Peyer's patch (tissue), 4 donors: ENCODE measurements around the gene KCNE3. TPM values are rescaled to one million over a fixed set of nuclear protein-coding genes. Genes with fewer than 3 reads are reported as not detected.

Source experiments
- DNase-seq, 3 donors: peaks; one replicate each; pipeline ENCODE4 v3.0.0-alpha.2; 2017 to 2019
- H3K27ac ChIP-seq, 4 donors: fragments of 200-600 bp; sonication (generic); one replicate each; pipeline ENCODE4 v1.5.1; 2016 to 2019
- H3K27me3 ChIP-seq, 2 donors: fragments of 200-600 bp; sonication (generic); one replicate each; pipeline ENCODE4 v1.5.1; 2019
- H3K36me3 ChIP-seq, 3 donors: fragments of 200-600 bp; sonication (generic); one replicate each; pipeline ENCODE4 v1.5.1; 2016 to 2019
- H3K4me1 ChIP-seq, 4 donors: fragments of 200-600 bp; sonication (generic); one replicate each; pipeline ENCODE4 v1.5.1; 2016 to 2019
- H3K4me3 ChIP-seq, 4 donors: fragments of 200-600 bp; sonication (generic); 1 replicate in 3 of 4; 2 replicates in 1 of 4; pipeline ENCODE4 v1.5.1; 2016 to 2019; ENCODE audit warnings: mild to moderate bottlenecking in 1 of 4
- H3K9me3 ChIP-seq, 4 donors: fragments of 200-600 bp; sonication (generic); one replicate each; pipeline ENCODE4 v1.5.1; 2016 to 2019; ENCODE audit warnings: mild to moderate bottlenecking in 1 of 4
- POLR2A ChIP-seq, 2 donors: fragments of 450-650 bp; IDR thresholded peaks; one replicate each; pipeline ENCODE4 v1.5.1; 2017; ENCODE audit warnings: antibody characterized with exemption in 2 of 2, mild to moderate bottlenecking in 2 of 2, moderate library complexity in 2 of 2
- total RNA-seq, 4 donors: library from RNA; depleted of rRNA; stranded (reverse); fragments of >200 nt; gene quantifications; one replicate each; pipeline ENCODE4 v1.1.0, GENCODE V29; 2016
- TF ChIP-seq, protein P1 (sequence below), 6 experiments: fragments of 450-650 bp in 4 of 6; fragments of 200-600 bp in 2 of 6; sonication (generic) in 1 of 6; IDR thresholded peaks; one replicate each; pipeline ENCODE4 v1.5.1; 2017 to 2019; ENCODE audit warnings: antibody characterized with exemption in 6 of 6, mild to moderate bottlenecking in 3 of 6, moderate library complexity in 1 of 6

KCNE3 gene
- total RNA-seq, 4 donors from 2014 or later: 13.5 to 86.0 (median 55.0) TPM

DNA sequence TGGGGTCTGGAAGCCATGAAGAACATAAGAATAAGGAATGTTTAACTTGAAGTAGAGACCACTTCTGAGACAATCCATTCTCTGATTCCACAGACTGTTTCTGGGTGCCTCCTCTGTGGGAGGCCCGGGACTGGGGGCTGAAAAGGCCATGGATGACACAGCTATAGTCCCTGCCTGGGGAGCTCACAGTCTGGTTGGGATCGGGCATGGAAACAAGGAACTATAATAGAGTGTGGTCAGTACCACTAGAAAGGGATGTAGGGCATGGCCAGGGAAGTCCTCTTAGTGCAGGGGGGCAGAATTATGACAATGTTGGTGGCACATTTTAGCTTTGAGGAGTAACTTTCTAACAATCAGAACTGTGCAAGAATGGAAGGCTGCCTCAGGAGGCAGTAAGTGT is 9.2 kb upstream of the KCNE3 start:
- no peaks in the 10 kb centered on the region for H3K9me3 ChIP-seq
- no peak overlapping the region for H3K4me3 ChIP-seq
- H3K27ac ChIP-seq: no peak overlapping the region
- TF ChIP-seq POLR2A (IDR thresholded peaks at IDR 0.05): no peak
- TF ChIP-seq, protein P1, sequence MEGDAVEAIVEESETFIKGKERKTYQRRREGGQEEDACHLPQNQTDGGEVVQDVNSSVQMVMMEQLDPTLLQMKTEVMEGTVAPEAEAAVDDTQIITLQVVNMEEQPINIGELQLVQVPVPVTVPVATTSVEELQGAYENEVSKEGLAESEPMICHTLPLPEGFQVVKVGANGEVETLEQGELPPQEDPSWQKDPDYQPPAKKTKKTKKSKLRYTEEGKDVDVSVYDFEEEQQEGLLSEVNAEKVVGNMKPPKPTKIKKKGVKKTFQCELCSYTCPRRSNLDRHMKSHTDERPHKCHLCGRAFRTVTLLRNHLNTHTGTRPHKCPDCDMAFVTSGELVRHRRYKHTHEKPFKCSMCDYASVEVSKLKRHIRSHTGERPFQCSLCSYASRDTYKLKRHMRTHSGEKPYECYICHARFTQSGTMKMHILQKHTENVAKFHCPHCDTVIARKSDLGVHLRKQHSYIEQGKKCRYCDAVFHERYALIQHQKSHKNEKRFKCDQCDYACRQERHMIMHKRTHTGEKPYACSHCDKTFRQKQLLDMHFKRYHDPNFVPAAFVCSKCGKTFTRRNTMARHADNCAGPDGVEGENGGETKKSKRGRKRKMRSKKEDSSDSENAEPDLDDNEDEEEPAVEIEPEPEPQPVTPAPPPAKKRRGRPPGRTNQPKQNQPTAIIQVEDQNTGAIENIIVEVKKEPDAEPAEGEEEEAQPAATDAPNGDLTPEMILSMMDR (IDR thresholded peaks at IDR 0.05): no peak
- H3K27me3 ChIP-seq: no peaks in the 10 kb centered on the region
- H3K36me3 ChIP-seq: no peaks in the 10 kb centered on the region
- H3K4me1 ChIP-seq: no peaks in the 10 kb centered on the region
- DNase-seq: no peak

DNA sequence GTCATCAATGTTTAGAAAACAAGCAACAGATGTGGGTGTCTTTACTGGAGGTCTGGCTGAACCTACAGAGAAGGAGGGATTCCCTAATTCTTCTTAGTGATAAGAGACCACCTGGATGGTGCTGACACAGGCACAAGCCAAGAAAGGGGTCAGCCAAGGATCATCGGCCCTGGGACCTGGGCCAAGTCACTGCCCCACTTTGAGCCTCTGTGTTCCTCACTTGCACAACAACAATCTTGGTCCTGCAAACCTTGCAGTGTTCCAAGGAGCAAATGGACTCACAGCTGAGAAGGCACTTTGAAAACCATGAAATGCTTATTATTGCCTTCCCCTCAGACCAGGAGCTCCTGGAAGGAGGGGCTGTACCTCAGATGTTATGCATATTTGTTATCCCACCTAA is 7.0 kb upstream of the KCNE3 start:
- Histone ChIP-seq H3K4me3 (no peak overlapping the region), H3K27ac (no peak overlapping the region), H3K36me3 (no peaks in the 10 kb centered on the region), H3K4me1 (no peaks in the 10 kb centered on the region), H3K27me3 (no peaks in the 10 kb centered on the region), H3K9me3 (no peaks in the 10 kb centered on the region)
- no peak for TF ChIP-seq POLR2A (IDR thresholded peaks at IDR 0.05)
- TF ChIP-seq, protein P1 (IDR thresholded peaks at IDR 0.05): no peak
- DNase-seq: no peak

DNA sequence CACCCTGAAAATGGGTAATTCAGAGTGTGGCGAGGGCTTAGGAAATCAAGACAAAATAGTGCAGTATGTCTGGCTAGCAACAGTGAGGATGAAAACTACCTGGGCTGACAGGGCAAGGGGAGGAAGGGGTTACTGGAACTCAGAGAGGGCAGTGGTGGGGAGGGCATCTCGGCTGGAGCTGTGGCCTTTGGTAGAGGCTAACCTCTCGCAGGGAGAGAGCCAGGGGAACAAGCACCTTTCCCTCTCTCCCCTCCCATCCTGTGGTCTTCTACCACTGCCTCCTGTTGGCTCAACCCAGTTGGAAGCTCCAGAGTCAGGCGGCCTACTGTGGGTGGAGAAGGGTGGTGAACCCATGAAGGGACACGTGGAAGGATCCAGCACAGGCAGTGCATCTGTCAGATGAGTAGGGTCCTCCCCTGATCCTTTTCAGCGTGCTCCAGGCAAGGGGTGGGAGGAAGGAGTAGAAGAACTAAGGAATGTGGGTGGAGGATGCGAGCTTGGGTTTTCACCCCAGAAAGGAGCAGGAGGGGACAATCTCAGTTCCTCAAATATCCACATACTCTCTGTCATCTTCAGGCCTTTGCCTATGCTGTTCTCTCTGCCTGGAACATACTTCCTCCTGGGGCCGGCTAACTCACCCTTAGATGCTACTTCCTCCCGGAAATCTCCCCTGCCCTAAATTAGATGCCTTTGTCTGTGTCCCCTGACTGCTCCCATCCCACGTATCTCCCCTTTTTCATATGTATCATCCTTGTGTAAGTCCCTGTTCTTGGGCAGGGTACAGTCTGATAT is 6.2 kb upstream of the KCNE3 start:
- H3K36me3 ChIP-seq: no peaks in the 10 kb centered on the region
- no peak overlapping the region for H3K4me3 ChIP-seq
- no peak overlapping the region for H3K27ac ChIP-seq
- no peaks in the 10 kb centered on the region for H3K9me3 ChIP-seq
- DNase-seq: no peak
- H3K27me3 ChIP-seq: no peaks in the 10 kb centered on the region
- TF ChIP-seq, protein P1 (IDR thresholded peaks at IDR 0.05): no peak
- no peak for TF ChIP-seq POLR2A (IDR thresholded peaks at IDR 0.05)
- H3K4me1 ChIP-seq: no peaks in the 10 kb centered on the region

DNA sequence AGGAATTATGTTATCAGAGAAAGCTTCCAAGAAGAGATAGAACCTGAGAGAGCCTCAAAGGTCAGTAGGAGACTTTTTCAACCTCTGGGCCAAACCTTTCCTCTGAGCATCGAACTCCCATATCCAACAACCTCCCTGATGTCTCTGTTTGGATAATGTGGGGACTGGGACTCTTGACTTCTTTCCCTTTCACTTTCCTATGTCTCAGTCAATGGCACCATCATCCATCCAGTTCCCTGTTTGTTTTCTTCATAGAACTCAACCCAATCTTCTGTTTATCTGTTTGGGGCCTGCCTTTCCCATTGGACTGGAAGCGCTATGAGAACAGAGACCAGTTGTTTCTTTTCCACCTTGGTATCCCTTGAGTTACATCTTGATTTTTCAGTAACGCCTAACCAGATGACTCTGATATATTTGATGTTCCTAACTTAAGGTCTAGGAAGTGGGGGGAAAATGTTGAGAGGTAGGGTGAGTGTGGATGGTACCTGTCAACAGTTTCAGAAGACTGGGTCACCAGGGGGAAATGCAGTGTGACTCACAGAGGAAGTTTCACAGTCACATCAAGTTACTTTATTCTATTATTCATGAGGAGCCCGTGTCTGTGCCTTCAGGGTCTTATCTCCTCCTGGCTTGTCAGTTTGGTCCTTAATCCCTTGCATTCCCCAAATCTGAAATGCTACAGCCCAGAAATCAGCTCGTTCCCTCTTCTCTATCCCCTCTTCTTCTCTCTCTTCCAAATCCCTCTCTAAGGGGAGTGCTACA is 4.5 kb upstream of the KCNE3 start:
- Histone ChIP-seq H3K36me3 (no peaks in the 10 kb centered on the region), H3K27me3 (no peaks in the 10 kb centered on the region), H3K9me3 (no peaks in the 10 kb centered on the region), H3K27ac (no peak overlapping the region), H3K4me1 (peaks cover 0 to 8% (median 0%) of the 10 kb centered on the region in 4 donors), H3K4me3 (no peak overlapping the region)
- DNase-seq: no peak
- TF ChIP-seq, protein P1 (IDR thresholded peaks at IDR 0.05): no peak
- TF ChIP-seq POLR2A (IDR thresholded peaks at IDR 0.05): no peak

DNA sequence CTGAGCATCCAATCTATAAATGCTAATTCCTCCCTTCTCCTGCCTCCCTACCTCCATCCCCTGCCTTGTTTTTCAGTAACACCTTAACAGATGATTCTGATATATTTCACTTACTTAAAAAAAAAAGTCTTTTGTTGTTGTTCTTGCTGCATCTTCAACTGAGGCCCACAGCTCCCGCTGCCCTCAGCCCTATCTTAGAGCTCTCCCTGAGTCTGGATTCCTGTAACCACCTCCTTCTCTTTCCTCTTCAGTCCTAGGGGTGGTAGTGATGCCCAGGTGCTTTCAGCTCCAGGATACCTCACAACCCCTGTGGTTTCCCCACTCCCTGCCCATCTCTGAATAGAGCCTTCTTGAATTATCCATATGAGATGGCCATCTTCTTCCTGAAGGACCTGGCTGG is 3.7 kb upstream of the KCNE3 start:
- DNase-seq: no peak
- Histone ChIP-seq H3K27me3 (no peaks in the 10 kb centered on the region), H3K4me3 (no peak overlapping the region), H3K27ac (no peak overlapping the region), H3K36me3 (no peaks in the 10 kb centered on the region), H3K4me1 (peaks cover 0 to 12% (median 0%) of the 10 kb centered on the region in 4 donors), H3K9me3 (no peaks in the 10 kb centered on the region)
- no peak for TF ChIP-seq POLR2A (IDR thresholded peaks at IDR 0.05)
- TF ChIP-seq, protein P1 (IDR thresholded peaks at IDR 0.05): no peak
